GM18502 (cell line): ENCODE measurements around the gene PHC3.

Experiments used
- ATAC-seq: cut with Tn5 transposase; IDR thresholded peaks from one replicate; pipeline ENCODE4 v1.9.1; 2021; ENCODE audit warnings: mild to moderate bottlenecking; ENCODE audit not compliant: unreplicated experiment, poor library complexity

The PHC3 gene

DNA sequence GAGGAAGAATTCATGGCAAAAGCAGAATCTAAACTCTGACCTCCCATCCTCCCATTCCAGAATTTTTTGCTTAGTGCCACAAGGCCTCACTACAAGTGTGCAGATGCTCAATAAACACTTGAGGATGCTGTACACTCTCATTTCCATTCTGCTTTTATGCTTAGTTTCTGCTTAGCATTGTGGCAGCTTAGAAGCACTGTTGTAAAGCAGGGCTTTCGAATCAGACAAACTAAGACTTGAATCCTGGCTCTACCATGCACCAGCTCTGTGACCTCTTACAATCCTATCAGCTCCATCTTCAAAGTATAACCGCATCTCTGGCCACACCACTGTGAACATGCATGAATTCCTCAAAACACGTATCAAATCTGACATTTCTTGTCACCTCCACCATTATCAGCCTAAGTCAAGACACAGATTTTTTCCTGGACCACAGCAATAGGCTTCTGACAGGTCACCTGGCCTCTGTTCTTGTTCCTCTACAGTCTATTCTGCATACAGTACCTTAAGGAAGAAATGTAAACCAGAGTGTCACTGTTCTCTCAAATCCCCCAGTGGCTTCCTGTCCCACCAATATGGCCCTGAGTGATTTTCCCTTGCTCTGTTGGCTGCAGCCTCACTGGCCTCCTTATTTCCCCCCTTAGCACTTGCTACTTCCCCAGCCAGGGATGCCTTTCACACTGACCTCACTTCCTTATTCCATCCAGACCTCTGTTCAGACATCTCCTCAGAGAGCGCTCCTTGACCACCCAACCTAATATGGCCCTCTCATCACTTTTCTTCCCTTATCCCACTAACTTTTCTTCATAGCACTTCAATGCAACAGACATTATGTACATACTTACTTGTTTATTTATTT, 8.1 kb upstream of the PHC3 start:
- ATAC-seq, result peak; percentile 24

DNA sequence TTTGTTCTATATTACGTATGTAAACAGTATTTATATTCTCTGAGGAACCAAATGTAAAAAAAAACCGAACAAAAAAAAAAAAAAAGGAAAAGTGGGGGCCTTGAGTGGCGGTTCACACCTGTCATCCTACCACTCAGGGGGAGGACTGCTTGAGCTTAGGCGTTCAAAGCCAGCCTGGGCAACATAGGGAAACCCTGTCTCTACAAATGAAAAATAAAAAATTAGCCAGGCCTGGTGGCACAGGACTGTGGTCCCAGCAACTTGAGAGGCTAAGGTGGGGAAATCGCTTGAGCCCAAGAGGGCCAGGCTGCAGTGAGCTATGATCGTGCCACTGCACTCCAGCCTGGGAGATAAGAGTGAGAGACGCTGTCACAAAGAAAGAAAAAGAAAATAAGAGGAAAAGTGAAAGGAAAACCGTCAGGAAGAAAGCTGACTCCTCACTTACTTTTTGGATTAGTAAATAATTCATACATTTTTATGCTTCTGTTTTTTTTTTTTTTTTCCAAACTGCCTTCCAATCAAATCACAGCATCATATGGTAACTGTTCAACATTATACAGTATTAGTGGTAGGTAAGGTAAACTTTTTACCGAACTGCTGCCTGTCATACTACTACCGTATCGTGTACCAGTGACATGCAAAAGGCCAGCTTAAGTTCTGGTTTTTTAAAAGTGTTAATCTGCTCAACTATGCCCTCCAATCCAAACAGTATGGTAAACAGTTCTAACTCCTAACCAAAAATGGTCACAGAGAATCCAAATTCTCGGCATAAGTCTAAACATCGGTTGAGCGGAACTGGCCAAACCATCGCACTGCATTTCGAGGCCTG, 1.2 kb downstream of the PHC3 start:
- peak; percentile 30 for ATAC-seq

GRCh38 chr3:170179432-170179831, 2.1 kb downstream of the PHC3 start:
- no peak for ATAC-seq

- ATAC-seq, result no peak
Observed at GRCh38 chr3:170178651-170179050, 2.9 kb downstream of the PHC3 start.

- peak; percentile 84 for ATAC-seq
Observed at GRCh38 chr3:170171563-170171962, 10.0 kb downstream of the PHC3 start.

GRCh38 chr3:170164717-170165116, 16.8 kb downstream of the PHC3 start:
- ATAC-seq, result no peak

DNA sequence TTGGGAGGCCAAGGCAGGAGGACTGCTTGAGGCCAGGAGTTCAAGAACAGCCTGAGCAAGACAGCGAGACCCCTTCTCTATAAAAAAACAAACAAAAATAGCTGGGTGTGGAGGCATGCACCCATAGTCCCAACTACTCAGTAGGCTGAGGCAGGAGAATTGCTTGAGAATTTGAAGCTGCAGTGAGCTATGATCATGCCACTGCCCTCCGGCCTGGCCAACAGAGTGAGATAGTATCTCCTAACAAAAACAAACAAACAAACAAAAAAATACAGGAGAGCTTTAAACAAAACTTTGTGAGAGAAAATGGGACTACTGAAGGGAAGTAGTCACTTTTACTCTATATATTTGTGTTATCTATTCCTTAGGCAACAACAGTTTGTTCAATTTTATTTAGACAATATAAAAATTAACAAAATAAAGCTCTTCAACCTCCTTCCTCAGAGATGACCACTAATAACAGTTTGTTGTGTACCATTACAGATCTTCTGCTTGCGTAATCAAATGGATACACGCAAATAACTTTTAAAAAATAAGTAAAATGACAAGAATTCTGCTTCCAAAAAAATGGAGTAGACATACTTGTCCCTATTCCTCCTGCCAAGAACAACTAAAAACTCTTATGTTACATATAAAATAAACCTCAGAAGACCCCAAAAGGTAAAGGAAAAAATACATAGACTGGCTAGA, 17.4 kb downstream of the PHC3 start:
- no peak for ATAC-seq

DNA sequence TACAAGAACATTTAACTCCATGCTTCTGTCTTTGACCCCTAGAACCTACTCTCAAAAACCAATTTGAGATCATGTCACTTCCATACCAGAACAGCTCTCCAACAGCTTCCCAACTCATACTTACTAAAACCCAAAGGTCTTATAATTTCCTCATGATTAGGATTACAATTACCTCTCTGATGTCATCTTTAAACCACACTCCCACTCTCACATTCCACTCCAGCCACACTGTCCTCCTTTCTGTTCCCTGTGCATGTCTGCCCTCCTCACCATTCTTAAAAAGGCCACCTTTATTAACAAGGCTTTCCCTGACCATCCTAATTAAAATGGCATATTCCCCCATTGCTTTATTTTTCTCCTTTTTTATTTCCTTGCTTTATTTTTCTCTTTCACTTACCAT, 18.9 kb downstream of the PHC3 start:
- ATAC-seq, result no peak

GRCh38 chr3:170162052-170162451, 19.5 kb downstream of the PHC3 start:
- ATAC-seq, result no peak

DNA sequence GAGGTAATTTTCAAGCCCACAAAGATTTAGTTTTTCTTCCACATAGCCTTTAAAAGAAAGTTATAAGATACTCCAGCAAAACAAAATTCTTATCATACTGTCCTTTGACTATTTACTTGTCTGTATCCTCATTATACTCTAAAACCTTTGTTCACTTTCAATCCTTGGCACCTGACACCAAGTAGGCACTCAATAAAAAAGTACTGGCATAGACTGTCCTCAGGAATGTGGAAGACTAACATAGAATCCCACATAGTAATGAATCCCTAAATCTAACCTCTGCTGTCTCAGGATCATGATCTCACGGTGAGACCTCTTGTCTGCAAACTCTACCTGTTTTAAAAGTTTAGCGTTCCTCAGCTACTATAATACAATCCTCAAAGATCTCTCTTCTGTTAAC, 21.6 kb downstream of the PHC3 start:
- no peak for ATAC-seq

DNA sequence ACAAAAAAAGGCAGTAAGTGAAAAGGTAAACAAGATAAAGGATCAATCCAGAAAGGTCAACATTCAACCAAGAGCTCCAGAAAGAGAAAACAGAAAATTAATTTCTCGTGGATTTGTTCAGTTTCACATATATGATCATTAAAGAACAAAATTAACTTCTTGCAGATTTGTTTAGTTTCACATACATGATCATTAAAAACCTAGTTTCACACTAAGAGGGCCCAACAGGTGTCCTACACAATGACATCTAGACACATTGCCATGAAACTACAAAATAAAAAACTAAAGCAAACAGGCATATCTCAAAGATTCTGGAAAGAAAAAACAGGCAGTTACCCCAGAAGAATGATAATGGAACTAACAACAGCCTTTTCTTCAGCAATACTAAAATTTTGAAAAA, 22.1 kb downstream of the PHC3 start:
- ATAC-seq, result no peak

GRCh38 chr3:170155604-170156003, 25.9 kb downstream of the PHC3 start:
- no peak for ATAC-seq

- peak; percentile 91 for ATAC-seq
Observed at GRCh38 chr3:170154569-170155143, 26.9 kb downstream of the PHC3 start.

- ATAC-seq, result peak; percentile 35
Observed at GRCh38 chr3:170154084-170154483, 27.4 kb downstream of the PHC3 start.

DNA sequence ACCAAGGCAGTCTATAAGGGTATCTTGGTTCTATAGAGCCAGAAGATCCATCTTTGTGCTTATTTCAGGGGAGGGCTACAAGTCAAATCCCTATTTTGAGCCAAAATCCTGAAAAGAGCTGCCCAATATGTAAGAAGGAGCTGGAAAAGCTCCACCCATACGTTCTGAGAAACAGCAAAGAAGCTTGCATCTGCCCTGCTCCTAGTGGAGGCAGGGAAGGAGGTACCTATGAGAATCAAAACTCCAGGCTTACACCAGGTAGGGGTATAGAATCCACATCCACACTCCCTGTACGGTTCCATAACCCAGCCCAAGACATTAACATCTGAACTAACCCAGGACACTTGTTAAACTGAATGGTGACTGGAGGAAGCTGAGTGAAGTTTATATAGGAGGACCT, 30.0 kb downstream of the PHC3 start:
- no peak for ATAC-seq

DNA sequence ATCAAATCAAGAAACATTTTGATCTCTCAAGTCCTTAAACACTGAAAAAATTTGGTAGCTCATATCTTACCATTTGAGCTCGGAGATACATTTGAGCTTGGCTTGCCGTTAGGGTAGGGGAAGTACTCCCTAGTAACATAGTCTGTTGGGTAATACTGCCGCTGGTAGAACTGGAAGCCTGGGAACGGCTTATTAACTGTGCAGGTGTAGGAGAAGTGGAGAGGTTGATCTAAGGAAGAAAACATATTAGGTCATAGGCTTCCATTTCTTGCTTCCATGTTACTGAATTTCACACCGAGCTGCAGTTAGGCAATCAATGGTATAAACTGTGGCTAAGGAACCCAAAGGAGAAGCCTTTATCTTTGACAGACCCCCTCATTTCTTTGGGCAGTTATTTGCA, 32.5 kb downstream of the PHC3 start:
- ATAC-seq, result no peak

DNA sequence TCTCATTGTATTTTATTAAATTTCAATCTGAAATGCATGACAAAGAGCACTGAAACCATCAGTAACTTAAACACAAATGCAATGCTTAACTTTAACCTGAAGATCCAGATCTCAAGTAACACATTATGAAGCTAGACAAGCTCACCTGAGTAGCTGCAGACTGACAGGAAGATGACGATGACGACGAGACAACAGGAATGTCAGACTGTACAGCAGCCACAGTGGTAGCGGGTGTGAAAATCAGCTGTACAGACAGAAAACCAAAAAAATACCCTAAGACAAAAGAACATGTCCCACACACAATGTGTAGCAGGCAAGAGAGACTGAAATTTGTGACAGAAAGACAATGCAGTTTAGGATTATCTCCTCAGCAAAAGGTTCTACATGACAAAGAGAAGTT, 36.3 kb downstream of the PHC3 start:
- ATAC-seq, result no peak

- ATAC-seq, result peak; percentile 92
Observed at GRCh38 chr3:170144437-170144843, 37.1 kb downstream of the PHC3 start.

- ATAC-seq, result no peak
Observed at GRCh38 chr3:170142373-170142772, 39.2 kb downstream of the PHC3 start.

DNA sequence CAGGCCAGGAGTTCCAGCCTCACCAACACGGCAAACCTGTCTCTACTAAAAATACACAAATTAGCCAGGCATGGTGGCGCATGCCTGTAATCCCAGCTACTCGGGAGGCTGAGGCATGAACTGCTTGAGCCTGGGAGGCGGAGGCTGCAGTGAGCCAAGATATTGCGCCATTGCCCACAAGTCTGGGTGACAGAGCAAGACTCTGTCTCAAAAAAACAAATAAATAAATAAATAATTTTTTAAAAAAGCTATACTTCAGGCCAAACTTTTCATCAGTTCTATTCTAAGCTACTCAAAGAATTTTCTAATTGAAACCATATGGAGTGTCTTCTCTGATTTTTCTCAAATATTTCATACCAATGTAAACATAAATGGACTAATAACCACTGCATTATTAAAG, 43.5 kb downstream of the PHC3 start:
- no peak for ATAC-seq

GRCh38 chr3:170132335-170132734, 49.2 kb downstream of the PHC3 start:
- ATAC-seq, result no peak
